ENCODE data around the gene FAM78B. TPM values are rescaled to one million over a fixed set of nuclear protein-coding genes. Genes with fewer than 3 reads are reported as not detected.

The FAM78B gene
- total and polyA plus RNA-seq, 10 of the 15 experiments (the other 5 are each of a cell fraction or from before 2014, with no cell fraction given) = 0.10 to 4.9 (median 1.6) TPM

DNA sequence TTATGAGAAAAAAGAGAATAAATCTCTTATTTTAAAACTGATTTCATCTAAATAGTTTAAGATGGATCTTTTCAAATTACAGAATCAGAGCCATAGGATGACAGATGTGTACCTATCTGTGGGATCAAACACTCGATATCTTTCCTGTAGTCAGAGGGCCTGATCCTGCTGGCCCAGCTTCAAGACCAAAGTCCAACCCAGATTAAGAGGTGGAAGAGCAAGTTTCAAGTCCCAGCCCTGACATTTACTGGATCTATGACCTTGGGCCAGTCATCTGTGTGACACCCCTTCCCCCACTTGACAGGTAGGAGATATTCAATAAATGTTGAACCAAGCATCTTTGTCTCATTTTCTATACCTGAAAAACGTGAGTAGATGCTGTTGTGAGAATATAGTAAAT is 140.7 kb downstream of the FAM78B start:
- POLR2A ChIA-PET = no interaction called here
- no peak overlapping the region for H2AFZ ChIP-seq (ENCODE audit: control insufficient read depth, low read depth, low read length)
- RAD21 ChIA-PET (ENCODE audit: unreplicated experiment) = no interaction called here
- H3K4me2 ChIP-seq (ENCODE audit: control insufficient read depth, insufficient read depth) = no peak overlapping the region
- H3K27ac ChIP-seq (ENCODE audit: control insufficient read depth, insufficient read depth) = no peak overlapping the region
- ATAC-seq = no peak
- FAIRE-seq = no peak
- WGBS (ENCODE audit: insufficient coverage, insufficient replicate concordance, low lambda C conversion rate, missing lambda C conversion rate) = 0% methylated on average over 2 of the region's 2 CpGs
- intact Hi-C loops (cut with micrococcal nuclease; ENCODE audit: unreplicated experiment) = no loop called here
- H3K27me3 ChIP-seq (replicated peaks in 1 of 2; ENCODE audit: control insufficient read depth in 2 of 2, insufficient read depth in 2 of 2, low read length in 1 of 2) = peaks cover 0 to 5% of the 10 kb centered on the region in 2 experiments; a peak in 2 of 4 replicates
- no peaks in the 10 kb centered on the region for H3K4me1 ChIP-seq (ENCODE audit: control insufficient read depth, insufficient read depth, low read length)
- H3K36me3 ChIP-seq (ENCODE audit: control insufficient read depth in 2 of 2, insufficient read depth in 2 of 2, low read length in 1 of 2) = no peaks in the 10 kb centered on the region
- CTCF ChIA-PET = no interaction called here
- in situ Hi-C loops (cut with MboI) = no loop called here
- H3K9me3 ChIP-seq (replicated peaks; ENCODE audit: control insufficient read depth, insufficient read depth, low read length) = no peaks in the 10 kb centered on the region
- no peak for TF ChIP-seq ATF7 (IDR thresholded peaks at IDR 0.05; ENCODE audit: low read depth)
- no peak for TF ChIP-seq POLR2AphosphoS5 (IDR thresholded peaks at IDR 0.05; ENCODE audit: low read length)
- TF ChIP-seq JUND (IDR thresholded peaks at IDR 0.05; ENCODE audit: low read depth, low read length) = no peak
- TF ChIP-seq KDM1A (IDR thresholded peaks at IDR 0.05; ENCODE audit: borderline replicate concordance) = no peak
- TF ChIP-seq CEBPB (IDR thresholded peaks at IDR 0.05; ENCODE audit: borderline replicate concordance in 1 of 2, low read depth in 2 of 2, low read length in 2 of 2) = no peak
- no peak for TF ChIP-seq ZNF207 (IDR thresholded peaks at IDR 0.05; ENCODE audit: borderline replicate concordance)
- TF ChIP-seq SUPT20H (IDR thresholded peaks at IDR 0.05; ENCODE audit: borderline replicate concordance, control insufficient read depth, low read depth, low read length) = no peak
- TF ChIP-seq ZNF24 (IDR thresholded peaks at IDR 0.05) = no peak
- TF ChIP-seq, protein P1, sequence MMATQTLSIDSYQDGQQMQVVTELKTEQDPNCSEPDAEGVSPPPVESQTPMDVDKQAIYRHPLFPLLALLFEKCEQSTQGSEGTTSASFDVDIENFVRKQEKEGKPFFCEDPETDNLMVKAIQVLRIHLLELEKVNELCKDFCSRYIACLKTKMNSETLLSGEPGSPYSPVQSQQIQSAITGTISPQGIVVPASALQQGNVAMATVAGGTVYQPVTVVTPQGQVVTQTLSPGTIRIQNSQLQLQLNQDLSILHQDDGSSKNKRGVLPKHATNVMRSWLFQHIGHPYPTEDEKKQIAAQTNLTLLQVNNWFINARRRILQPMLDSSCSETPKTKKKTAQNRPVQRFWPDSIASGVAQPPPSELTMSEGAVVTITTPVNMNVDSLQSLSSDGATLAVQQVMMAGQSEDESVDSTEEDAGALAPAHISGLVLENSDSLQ (IDR thresholded peaks at IDR 0.05) = no peak
- no peak for TF ChIP-seq ESRRA (IDR thresholded peaks at IDR 0.05; ENCODE audit: low read length)
- SMC1A ChIA-PET (ENCODE audit: uncharacterized antibody, unreplicated experiment) = no interaction called here
- no TSS peak for BruUV-seq (replicated peaks)
- no peak overlapping the region for H3K9ac ChIP-seq (ENCODE audit: control insufficient read depth, insufficient read depth, low read length)
- no peaks in the 10 kb centered on the region for H3K79me2 ChIP-seq (ENCODE audit: control insufficient read depth, insufficient read depth, low read length)
- no peaks in the 10 kb centered on the region for H4K20me1 ChIP-seq (ENCODE audit: control insufficient read depth, insufficient read depth)
- no peak overlapping the region for H3K4me3 ChIP-seq
- DNase-seq (ENCODE audit: low read depth, low spot score) = no peak

All from GM12878 (cell line).